GM12878 (cell line): ENCODE results near the gene PRKCE. TPM values are rescaled to one million over a fixed set of nuclear protein-coding genes. Genes with fewer than 3 reads are reported as not detected.

ENCODE experiments used
- ATAC-seq: fragments of 200-7000 bp; cut with Tn5 transposase; 3 replicates; pipeline ENCODE4 v1.9.1; 2020; ENCODE audit warnings: mild to moderate bottlenecking, moderate library complexity
- BruUV-seq: library from RNA; stranded (reverse); fragments of 400-500 nt; replicated peaks from 2 replicates; lab custom pipeline; 2021; lab: Mats Ljungman, UMichigan
- CTCF ChIA-PET: fragments of 300-600 bp; sonication (Branson Sonifier 250); formaldehyde crosslinking; extraction: SDS; loops from one replicate; lab custom pipeline; 2021; ENCODE audit warnings: inconsistent platforms; lab: Yijun Ruan, JAX
- POLR2A ChIA-PET: fragments of 350-600 bp; formaldehyde crosslinking; extraction: SDS; loops from one replicate; lab custom pipeline; 2021; ENCODE audit warnings: inconsistent platforms; lab: Charles Lee
- RAD21 ChIA-PET: fragments of 300-600 bp; sonication (Branson Sonifier 250); formaldehyde crosslinking; loops from one replicate; lab custom pipeline; 2023; ENCODE audit warnings: antibody characterized with exemption; ENCODE audit not compliant: unreplicated experiment; lab: Charles Lee
- SMC1A ChIA-PET: fragments of 300-600 bp; sonication (Branson Sonifier 250); formaldehyde crosslinking; loops from one replicate; lab custom pipeline; 2023; ENCODE audit not compliant: unreplicated experiment, uncharacterized antibody; lab: Charles Lee
- DNase-seq: peaks from one replicate; pipeline ENCODE4 v3.0.0-alpha.2; 2011; ENCODE audit warnings: low read depth, low spot score
- FAIRE-seq: peaks from 3 replicates; lab custom pipeline; 2011; peaks lifted over from hg19 to GRCh38; lab: Jason Lieb, UNC
- H2AFZ ChIP-seq: 2 replicates; pipeline ENCODE4 v1.6.0; 2011; ENCODE audit warnings: low read depth, low read length, control low read depth; ENCODE audit not compliant: control insufficient read depth
- H3K27ac ChIP-seq: 2 replicates; pipeline ENCODE4 v1.5.1; 2011; ENCODE audit warnings: control low read depth; ENCODE audit not compliant: control insufficient read depth, insufficient read depth
- H3K27me3 ChIP-seq, 2 experiments: replicated peaks in 1 of 2; 2 replicates each; pipeline versions ENCODE4 v1.6.0 to v1.6.1; 2011; ENCODE audit warnings: low read length in 1 of 2; ENCODE audit not compliant: control insufficient read depth in 2 of 2, insufficient read depth in 2 of 2
- H3K36me3 ChIP-seq, 2 experiments: 2 replicates each; pipeline ENCODE4 v1.5.1; 2011; ENCODE audit warnings: low read length in 1 of 2; ENCODE audit not compliant: control insufficient read depth in 2 of 2, insufficient read depth in 2 of 2
- H3K4me1 ChIP-seq: 2 replicates; pipeline ENCODE4 v1.6.1; 2011; ENCODE audit warnings: mild to moderate bottlenecking, low read length, moderate library complexity, mixed read lengths; ENCODE audit not compliant: control insufficient read depth, insufficient read depth
- H3K4me2 ChIP-seq: 2 replicates; pipeline ENCODE4 v1.6.0; 2011; ENCODE audit warnings: control low read depth; ENCODE audit not compliant: control insufficient read depth, insufficient read depth
- H3K4me3 ChIP-seq: fragments of 200-600 bp; sonication (generic); 2 replicates; pipeline ENCODE4 v1.5.1; 2016
- H3K79me2 ChIP-seq: 2 replicates; pipeline ENCODE4 v1.6.0; 2011; ENCODE audit warnings: low read length; ENCODE audit not compliant: control insufficient read depth, insufficient read depth
- H3K9ac ChIP-seq: 2 replicates; pipeline ENCODE4 v1.8.0; 2011; ENCODE audit warnings: low read length, control low read depth, mixed read lengths; ENCODE audit not compliant: control insufficient read depth, insufficient read depth
- H3K9me3 ChIP-seq: replicated peaks from 3 replicates; pipeline ENCODE4 v1.5.1; 2011; ENCODE audit warnings: mild to moderate bottlenecking, low read length; ENCODE audit not compliant: control insufficient read depth, insufficient read depth
- H4K20me1 ChIP-seq: 2 replicates; pipeline ENCODE4 v1.6.0; 2011; ENCODE audit not compliant: control insufficient read depth, insufficient read depth
- CEBPZ ChIP-seq: fragments of 150-350 bp; IDR thresholded peaks from 2 replicates; pipeline ENCODE4 v1.6.1; 2016; ENCODE audit warnings: low read depth, low read length
- CHD2 ChIP-seq: IDR thresholded peaks from 2 replicates; pipeline ENCODE4 v1.6.1; 2011; ENCODE audit warnings: low read depth, low read length, improper control_type of control experiment, borderline replicate concordance
- CUX1 ChIP-seq: IDR thresholded peaks from 2 replicates; pipeline ENCODE4 v1.6.1; 2012; ENCODE audit warnings: improper control_type of control experiment, low read depth, low read length; ENCODE audit not compliant: insufficient replicate concordance
- EGR1 ChIP-seq, 2 experiments: IDR thresholded peaks; 1 replicate in 1 of 2; 2 replicates in 1 of 2; pipeline ENCODE4 v1.6.1; 2011 to 2012; ENCODE audit warnings: low read depth in 2 of 2, low read length in 2 of 2, borderline replicate concordance in 1 of 2, mild to moderate bottlenecking in 1 of 2, moderate library complexity in 1 of 2
- MLLT1 ChIP-seq: fragments of 450-650 bp; IDR thresholded peaks from 2 replicates; pipeline ENCODE4 v1.6.1; 2016; ENCODE audit warnings: mild to moderate bottlenecking
- NFXL1 ChIP-seq: fragments of 450-650 bp; IDR thresholded peaks from 2 replicates; pipeline ENCODE4 v1.6.1; 2017; ENCODE audit warnings: antibody characterized with exemption, mild to moderate bottlenecking, borderline replicate concordance
- NR2F1 ChIP-seq: fragments of 450-650 bp; conservative IDR thresholded peaks from 2 replicates; pipeline ENCODE4 v1.6.1; 2017; ENCODE audit warnings: mild to moderate bottlenecking
- SREBF2 ChIP-seq: IDR thresholded peaks from 2 replicates; pipeline ENCODE4 v1.6.1; 2012; ENCODE audit warnings: mild to moderate bottlenecking, low read length
- TBL1XR1 ChIP-seq: IDR thresholded peaks from 2 replicates; pipeline ENCODE4 v1.6.1; 2012; ENCODE audit warnings: low read depth, low read length, improper control_type of control experiment
- USF1 ChIP-seq: IDR thresholded peaks from 2 replicates; pipeline ENCODE4 v1.6.1; 2011; ENCODE audit warnings: borderline replicate concordance, low read depth, mild to moderate bottlenecking, moderate library complexity, mixed read lengths, low read length; ENCODE audit not compliant: insufficient read depth; ENCODE audit errors: extremely low read length
- WGBS: methylation state at CpG from one replicate; pipeline ENCODE4 v1.1.6; 2016; ENCODE audit warnings: low lambda C conversion rate; ENCODE audit not compliant: insufficient replicate concordance, insufficient coverage; ENCODE audit errors: missing lambda C conversion rate; 5-methylcytosine and 5-hydroxymethylcytosine counted together
- in situ Hi-C: fragments of 300-500 bp; cut with MboI; formaldehyde crosslinking; loops from 9 replicates; pipeline ENCODE4 v1.14.3; 2018; ENCODE audit warnings: mixed read lengths
- intact Hi-C: fragments of 100-400 bp; cut with micrococcal nuclease; formaldehyde crosslinking; loops from one replicate; pipeline ENCODE4 v1.14.2; 2022; ENCODE audit not compliant: unreplicated experiment
- polyA plus RNA-seq, 11 experiments: library from polyadenylated mRNA; depleted of rRNA in 4 of 11; unstranded in 6 of 11; stranded (reverse) in 5 of 11; fragments of >200 nt; fragmentation: Nextera tagmentation in 4 of 11; fragmentation: Illumina TruSeq in 1 of 11; extraction: Ambion mirVana in 4 of 11; extraction: Trizol in 1 of 11; gene quantifications; 1 replicate in 1 of 11; 2 replicates in 10 of 11; pipeline versions ENCODE4 v1.2.1 to v1.2.3, GENCODE V29; 2011 to 2016; ENCODE audit warnings: inconsistent platforms in 2 of 11, missing spikeins in 2 of 11, low read depth in 1 of 11
- total RNA-seq, 4 experiments: library from RNA; depleted of rRNA in 3 of 4; stranded (reverse); fragments of >200 nt in 3 of 4; fragmentation: Illumina TruSeq in 1 of 4; extraction: Trizol in 1 of 4; gene quantifications; 2 replicates each; pipeline versions ENCODE4 v1.2.1 to v1.2.3, GENCODE V29; 2013 to 2021

The PRKCE gene
- total and polyA plus RNA-seq, 10 of the 15 experiments (the other 5 are each of a cell fraction or from before 2014, with no cell fraction given): 2.6 to 28.2 (median 11.3) TPM

GRCh38 chr2:46145017-46145416 is 493.5 kb downstream of the PRKCE start:
- ATAC-seq (no peak), DNase-seq (no peak), FAIRE-seq (no peak)
- Histone ChIP-seq H3K27ac (no peak overlapping the region), H3K9ac (no peak overlapping the region), H3K4me3 (no peak overlapping the region), H3K36me3 (peaks cover 4 to 7% of the 10 kb centered on the region in 2 experiments; a peak in 1 of 4 replicates), H3K9me3 (no peaks in the 10 kb centered on the region), H3K4me2 (no peak overlapping the region), H3K4me1 (no peaks in the 10 kb centered on the region), H3K79me2 (no peaks in the 10 kb centered on the region), H4K20me1 (no peaks in the 10 kb centered on the region), H3K27me3 (no peaks in the 10 kb centered on the region), H2AFZ (no peak overlapping the region)
- RAD21 ChIA-PET: no interaction called here
- SMC1A ChIA-PET: interaction anchor here (0.7 to 2.0 kb wide), 4 partner anchors 23 to 185 kb away, joined by 3 to 5 read pairs (median 4); no protein-coding TSS in a partner anchor
- POLR2A ChIA-PET: no interaction called here
- intact Hi-C loops (no loop called here), in situ Hi-C loops (no loop called here)
- no TSS peak for BruUV-seq
- 45% methylated on average over 5 of the region's 5 CpGs for WGBS
- CTCF ChIA-PET: no interaction called here
- TF ChIP-seq SREBF2 (no peak), NR2F1 (no peak), NFXL1 (no peak), EGR1 (IDR thresholded peaks at IDR 0.05; ENCODE audit: borderline replicate concordance in 1 of 2, low read depth in 2 of 2, low read length in 2 of 2) (no peak), CHD2 (no peak), CEBPZ (no peak), USF1 (no peak), MLLT1 (no peak), CUX1 (no peak), TBL1XR1 (no peak)
